ENCODE measurements around the gene GNG4. TPM values are rescaled to one million over a fixed set of nuclear protein-coding genes. Genes with fewer than 3 reads are reported as not detected.
"Not testable (repeated sequence)": the region's sequence is repeated elsewhere in the genome, so short reads cannot be mapped to it uniquely, and the experiment has no call there.

Gene GNG4
- total RNA-seq, 4 donors from 2014 or later, result 1.1 to 6.3 (median 4.6) TPM

DNA sequence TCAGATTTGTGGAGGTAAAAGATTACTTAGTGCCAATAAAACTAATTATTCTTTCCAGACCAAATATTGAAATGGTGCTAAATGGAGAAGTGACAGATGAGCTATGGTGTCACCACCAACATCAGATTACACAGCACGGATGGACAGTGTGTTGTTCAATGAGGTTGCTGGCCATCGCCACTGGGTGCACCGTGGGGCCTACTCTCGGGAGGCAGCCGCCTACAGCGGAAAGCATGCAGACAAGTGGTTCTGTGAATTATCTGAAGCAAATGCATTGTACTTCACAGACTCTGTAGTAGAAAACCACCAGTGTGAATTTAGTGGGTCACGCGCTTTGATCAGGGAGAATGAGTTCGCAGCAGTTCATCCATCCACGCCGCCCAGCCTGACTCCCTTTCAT, 42.3 kb downstream of the GNG4 start:
- no peak overlapping the region for H3K27ac ChIP-seq
- no peak overlapping the region for H3K4me3 ChIP-seq
- no peaks in the 10 kb centered on the region for H3K27me3 ChIP-seq
- H3K4me1 ChIP-seq, result peaks cover 0 to 8% (median 0%) of the 10 kb centered on the region in 3 donors
- WGBS, 2 donors, result 89 to 91% methylated on average over 11 of the region's 11 CpGs
- DNase-seq, result no peak
- intact Hi-C loops (cut with DNase I), result no loop called here
- no peaks in the 10 kb centered on the region for H3K36me3 ChIP-seq
- no peaks in the 10 kb centered on the region for H3K9me3 ChIP-seq
- TF ChIP-seq, protein P1, sequence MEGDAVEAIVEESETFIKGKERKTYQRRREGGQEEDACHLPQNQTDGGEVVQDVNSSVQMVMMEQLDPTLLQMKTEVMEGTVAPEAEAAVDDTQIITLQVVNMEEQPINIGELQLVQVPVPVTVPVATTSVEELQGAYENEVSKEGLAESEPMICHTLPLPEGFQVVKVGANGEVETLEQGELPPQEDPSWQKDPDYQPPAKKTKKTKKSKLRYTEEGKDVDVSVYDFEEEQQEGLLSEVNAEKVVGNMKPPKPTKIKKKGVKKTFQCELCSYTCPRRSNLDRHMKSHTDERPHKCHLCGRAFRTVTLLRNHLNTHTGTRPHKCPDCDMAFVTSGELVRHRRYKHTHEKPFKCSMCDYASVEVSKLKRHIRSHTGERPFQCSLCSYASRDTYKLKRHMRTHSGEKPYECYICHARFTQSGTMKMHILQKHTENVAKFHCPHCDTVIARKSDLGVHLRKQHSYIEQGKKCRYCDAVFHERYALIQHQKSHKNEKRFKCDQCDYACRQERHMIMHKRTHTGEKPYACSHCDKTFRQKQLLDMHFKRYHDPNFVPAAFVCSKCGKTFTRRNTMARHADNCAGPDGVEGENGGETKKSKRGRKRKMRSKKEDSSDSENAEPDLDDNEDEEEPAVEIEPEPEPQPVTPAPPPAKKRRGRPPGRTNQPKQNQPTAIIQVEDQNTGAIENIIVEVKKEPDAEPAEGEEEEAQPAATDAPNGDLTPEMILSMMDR (IDR thresholded peaks at IDR 0.05), result no peak
- TF ChIP-seq POLR2A (IDR thresholded peaks at IDR 0.05), result no peak

DNA sequence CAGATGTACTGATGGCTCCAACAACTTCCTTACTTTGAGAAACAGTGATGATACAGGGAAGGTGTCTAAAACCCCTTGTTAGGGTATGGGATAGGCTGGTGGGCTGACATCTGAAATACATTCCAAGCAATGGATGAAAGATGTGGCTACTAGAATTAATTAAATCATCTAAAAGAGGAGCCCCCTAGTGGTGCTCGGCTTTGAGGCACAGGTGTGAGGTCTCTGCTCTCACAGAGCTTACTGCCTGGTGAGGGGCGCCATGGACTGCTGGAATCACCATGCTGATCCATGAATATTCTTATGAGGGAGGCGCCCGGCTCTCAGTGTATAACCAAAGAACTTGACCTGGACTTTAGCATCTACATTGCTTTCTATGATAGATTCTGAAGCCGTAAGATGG, 48.5 kb downstream of the GNG4 start:
- WGBS, 2 donors, result 75 to 85% methylated on average over 2 to 5 of the region's 5 CpGs
- Histone ChIP-seq H3K9me3 (no peaks in the 10 kb centered on the region), H3K27ac (no peak overlapping the region), H3K4me1 (no peaks in the 10 kb centered on the region), H3K36me3 (no peaks in the 10 kb centered on the region), H3K4me3 (no peak overlapping the region), H3K27me3 (no peaks in the 10 kb centered on the region)
- TF ChIP-seq POLR2A (IDR thresholded peaks at IDR 0.05), result no peak
- TF ChIP-seq, protein P1 (IDR thresholded peaks at IDR 0.05), result peak in 4 of 6 experiments; percentile 6 to 33 (median 23)
- no peak for DNase-seq
- intact Hi-C loops (cut with DNase I), result no loop called here

DNA sequence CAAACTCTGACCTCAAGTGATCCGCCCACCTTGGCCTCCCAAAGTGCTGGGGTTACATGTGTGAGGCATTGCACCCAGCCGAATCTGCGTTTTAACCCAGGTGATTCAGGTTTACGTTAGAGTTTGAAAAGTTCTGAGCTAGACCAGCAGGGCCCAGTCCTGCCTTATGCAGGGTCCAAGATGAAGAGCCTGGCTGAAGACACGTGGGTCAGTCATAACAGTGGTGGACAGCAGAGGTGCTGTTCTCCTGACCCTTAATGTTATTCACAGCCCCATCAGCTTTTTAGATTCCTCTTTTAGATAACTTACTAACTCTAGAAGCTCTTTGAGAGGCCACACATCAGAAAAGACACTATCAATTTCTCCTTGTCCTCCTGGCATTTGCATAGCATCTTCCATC, 50.0 kb downstream of the GNG4 start:
- intact Hi-C loops (cut with DNase I), result no loop called here
- H3K4me1 ChIP-seq, result no peaks in the 10 kb centered on the region
- H3K9me3 ChIP-seq, result no peaks in the 10 kb centered on the region
- no peaks in the 10 kb centered on the region for H3K36me3 ChIP-seq
- no peak overlapping the region for H3K4me3 ChIP-seq
- TF ChIP-seq, protein P1 (IDR thresholded peaks at IDR 0.05), result no peak
- no peak for TF ChIP-seq POLR2A (IDR thresholded peaks at IDR 0.05)
- no peak for DNase-seq
- WGBS, 2 donors, result 82 to 87% methylated on average over 4 to 5 of the region's 5 CpGs
- H3K27ac ChIP-seq, result no peak overlapping the region
- H3K27me3 ChIP-seq, result peaks cover 0 to 3% (median 0%) of the 10 kb centered on the region in 4 donors

DNA sequence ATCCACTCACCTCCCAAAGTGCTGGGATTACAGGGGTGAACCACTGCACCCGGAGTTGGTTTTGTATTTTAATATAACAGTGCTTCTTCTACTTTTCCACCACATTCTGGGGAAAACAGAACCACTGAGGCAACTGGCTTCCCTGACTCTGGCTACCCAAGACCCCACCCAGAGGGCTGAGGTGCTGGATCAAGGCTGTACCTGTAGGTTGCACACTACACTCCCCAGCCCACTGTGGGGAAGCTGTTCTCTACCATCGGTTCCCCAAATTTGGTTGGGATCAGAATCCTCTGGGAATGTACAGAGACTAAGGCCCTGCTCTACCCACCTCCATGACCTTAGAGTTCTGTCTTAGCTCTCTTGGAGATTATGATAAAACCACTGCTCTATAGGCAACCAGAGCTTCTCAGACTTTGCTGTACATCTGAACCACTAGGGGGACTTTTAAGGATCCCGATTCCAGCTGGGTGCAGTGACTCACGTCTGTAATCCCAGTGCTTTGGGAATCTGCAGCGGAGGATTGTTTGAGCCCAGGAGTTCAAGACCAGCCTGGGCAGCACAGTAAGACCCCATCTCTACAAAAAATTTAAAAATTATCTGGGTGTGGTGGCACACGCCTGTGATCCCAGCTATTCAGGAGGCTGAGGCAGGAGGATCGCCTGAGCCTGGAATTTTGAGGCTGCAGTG, 51.6 kb downstream of the GNG4 start:
- TF ChIP-seq POLR2A (IDR thresholded peaks at IDR 0.05), result no peak
- TF ChIP-seq, protein P1 (IDR thresholded peaks at IDR 0.05), result peak in 2 of 6 experiments; percentile 15 to 39
- WGBS, 2 donors, result 60 to 94% methylated on average over 4 to 7 of the region's 7 CpGs
- no peaks in the 10 kb centered on the region for H3K36me3 ChIP-seq
- peaks cover 0 to 7% (median 0%) of the 10 kb centered on the region in 4 donors for H3K27me3 ChIP-seq
- H3K9me3 ChIP-seq, result no peaks in the 10 kb centered on the region
- intact Hi-C loops (cut with DNase I), result no loop called here
- no peaks in the 10 kb centered on the region for H3K4me1 ChIP-seq
- no peak for DNase-seq
- H3K4me3 ChIP-seq, result no peak overlapping the region
- H3K27ac ChIP-seq, result no peak overlapping the region

DNA sequence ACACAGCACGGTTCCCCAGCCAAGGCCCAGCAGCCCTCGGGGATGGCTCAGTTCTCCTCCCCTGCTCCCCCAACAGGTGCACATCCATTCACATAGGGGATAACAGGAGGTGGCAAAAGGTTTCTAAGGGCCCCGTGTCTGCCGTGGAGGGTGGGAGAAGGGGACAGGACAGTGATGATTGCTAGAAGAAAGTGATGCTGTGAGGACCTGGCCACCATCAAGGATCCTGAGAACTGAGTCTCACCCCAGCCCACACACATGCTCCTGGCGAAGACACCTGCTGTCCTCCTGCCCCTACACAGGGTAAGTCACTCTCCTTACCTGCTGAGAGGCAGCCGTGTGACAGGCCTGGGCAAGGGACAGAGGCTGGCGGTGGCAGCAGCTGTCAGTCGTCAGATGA, 54.5 kb downstream of the GNG4 start:
- Histone ChIP-seq H3K4me3 (no peak overlapping the region), H3K36me3 (no peaks in the 10 kb centered on the region), H3K4me1 (no peaks in the 10 kb centered on the region), H3K9me3 (no peaks in the 10 kb centered on the region), H3K27ac (no peak overlapping the region), H3K27me3 (peaks cover 0 to 7% (median 0%) of the 10 kb centered on the region in 4 donors)
- 81 to 83% methylated on average over 5 to 6 of the region's 8 CpGs for WGBS, 2 donors
- DNase-seq, result no peak
- intact Hi-C loops (cut with DNase I), result no loop called here
- TF ChIP-seq POLR2A (IDR thresholded peaks at IDR 0.05), result no peak
- TF ChIP-seq, protein P1 (IDR thresholded peaks at IDR 0.05), result no peak

DNA sequence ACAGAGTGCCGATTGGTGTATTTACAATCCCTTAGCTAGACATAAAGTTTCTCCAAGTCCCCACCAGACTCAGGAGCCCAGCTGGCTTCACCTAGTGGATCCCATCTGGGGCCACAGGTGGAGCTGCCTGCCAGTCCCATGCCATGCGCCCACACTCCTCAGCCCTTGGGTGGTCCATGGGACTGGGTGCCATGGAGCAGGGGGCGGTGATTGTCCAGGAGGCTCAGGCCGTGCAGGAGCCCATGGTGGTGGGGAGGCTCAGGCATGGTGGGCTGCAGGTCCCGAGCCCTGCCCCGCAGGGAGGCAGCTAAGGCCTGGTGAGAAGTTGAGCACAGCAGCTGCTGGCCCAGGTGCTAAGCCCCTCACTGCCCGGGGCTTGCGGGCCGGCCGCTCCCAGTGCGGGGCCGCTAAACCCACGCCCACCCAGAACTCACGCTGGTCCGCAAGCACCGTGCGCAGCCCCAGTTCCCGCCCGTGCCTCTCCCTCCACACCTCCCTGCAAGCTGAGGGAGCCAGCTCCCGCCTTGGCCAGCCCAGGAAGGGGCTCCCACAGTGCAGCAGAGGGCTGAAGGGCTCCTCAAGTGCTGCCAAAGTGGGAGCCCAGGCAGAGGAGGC, 55.2 kb downstream of the GNG4 start:
- H3K4me3 ChIP-seq; H3K27ac ChIP-seq; H3K9me3 ChIP-seq; intact Hi-C loops (cut with DNase I); H3K4me1 ChIP-seq; H3K36me3 ChIP-seq; DNase-seq; H3K27me3 ChIP-seq: not testable (repeated sequence)
- 100% methylated on average over 2 of the region's 20 CpGs for WGBS, 2 donors

All from esophagus squamous epithelium (tissue), 5 donors.